AG08395 (cell line): ENCODE results near the gene UGT1A8.
"Not testable (repeated sequence)": the region's sequence is repeated elsewhere in the genome, so short reads cannot be mapped to it uniquely, and the experiment has no call there.

Experiments used
- DNase-seq: peaks from one replicate; pipeline ENCODE4 v3.0.0; 2012; ENCODE audit warnings: mixed read lengths, low spot score

Gene UGT1A8

GRCh38 chr2:233617476-233617875 is at the start of gene UGT1A8:
Gene UGT1A8 (plus strand): TSS chr2:233617633. CDS start chr2:233617708, 75 bp downstream.
- DNase-seq, result not testable (repeated sequence)

GRCh38 chr2:233571001-233571400 is 46.4 kb upstream of the UGT1A8 start:
- no peak for DNase-seq

GRCh38 chr2:233571462-233571861 is 46.0 kb upstream of the UGT1A8 start:
- DNase-seq, result no peak

- DNase-seq, result no peak
Measured at GRCh38 chr2:233572468-233572867, 45.0 kb upstream of the UGT1A8 start.

GRCh38 chr2:233577341-233577740 is 40.1 kb upstream of the UGT1A8 start:
- not testable (repeated sequence) for DNase-seq

GRCh38 chr2:233583217-233583965 is 34.0 kb upstream of the UGT1A8 start:
- DNase-seq, result not testable (repeated sequence)

- DNase-seq, result no peak
Measured at GRCh38 chr2:233584210-233584609, 33.2 kb upstream of the UGT1A8 start.

GRCh38 chr2:233588400-233588799 is 29.0 kb upstream of the UGT1A8 start:
- no peak for DNase-seq

- DNase-seq, result not testable (repeated sequence)
Measured at GRCh38 chr2:233592706-233593105, 24.7 kb upstream of the UGT1A8 start.

- no peak for DNase-seq
Measured at GRCh38 chr2:233593201-233593600, 24.2 kb upstream of the UGT1A8 start.

- DNase-seq, result no peak
Measured at GRCh38 chr2:233597522-233597921, 19.9 kb upstream of the UGT1A8 start.

- no peak for DNase-seq
Measured at GRCh38 chr2:233598952-233599351, 18.5 kb upstream of the UGT1A8 start.

GRCh38 chr2:233600386-233600785 is 17.0 kb upstream of the UGT1A8 start:
- no peak for DNase-seq

GRCh38 chr2:233602076-233602475 is 15.4 kb upstream of the UGT1A8 start:
- no peak for DNase-seq

GRCh38 chr2:233603520-233603919 is 13.9 kb upstream of the UGT1A8 start:
- DNase-seq, result no peak

GRCh38 chr2:233604826-233605225 is 12.6 kb upstream of the UGT1A8 start:
- DNase-seq, result no peak

GRCh38 chr2:233605680-233606079 is 11.8 kb upstream of the UGT1A8 start:
- DNase-seq, result no peak

GRCh38 chr2:233611284-233611683 is 6.1 kb upstream of the UGT1A8 start:
- DNase-seq, result no peak

GRCh38 chr2:233620204-233620603 is 2.8 kb downstream of the UGT1A8 start:
- no peak for DNase-seq

GRCh38 chr2:233621863-233622262 is 4.4 kb downstream of the UGT1A8 start:
- not testable (repeated sequence) for DNase-seq

- DNase-seq, result no peak
Measured at GRCh38 chr2:233627331-233628025, 10.0 kb downstream of the UGT1A8 start.

GRCh38 chr2:233636306-233636705 is 18.9 kb downstream of the UGT1A8 start, which contains the start of gene UGT1A10:
Gene UGT1A10 (plus strand): TSS chr2:233636448. CDS start chr2:233636523, 75 bp downstream.
- DNase-seq, result not testable (repeated sequence)

GRCh38 chr2:233638836-233639235 is 21.4 kb downstream of the UGT1A8 start:
- DNase-seq, result no peak
